ENCODE data around the gene CHD5. TPM values are rescaled to one million over a fixed set of nuclear protein-coding genes. Genes with fewer than 3 reads are reported as not detected.

The CHD5 gene
- polyA plus RNA-seq, 1 experiment = 0.04 TPM

DNA sequence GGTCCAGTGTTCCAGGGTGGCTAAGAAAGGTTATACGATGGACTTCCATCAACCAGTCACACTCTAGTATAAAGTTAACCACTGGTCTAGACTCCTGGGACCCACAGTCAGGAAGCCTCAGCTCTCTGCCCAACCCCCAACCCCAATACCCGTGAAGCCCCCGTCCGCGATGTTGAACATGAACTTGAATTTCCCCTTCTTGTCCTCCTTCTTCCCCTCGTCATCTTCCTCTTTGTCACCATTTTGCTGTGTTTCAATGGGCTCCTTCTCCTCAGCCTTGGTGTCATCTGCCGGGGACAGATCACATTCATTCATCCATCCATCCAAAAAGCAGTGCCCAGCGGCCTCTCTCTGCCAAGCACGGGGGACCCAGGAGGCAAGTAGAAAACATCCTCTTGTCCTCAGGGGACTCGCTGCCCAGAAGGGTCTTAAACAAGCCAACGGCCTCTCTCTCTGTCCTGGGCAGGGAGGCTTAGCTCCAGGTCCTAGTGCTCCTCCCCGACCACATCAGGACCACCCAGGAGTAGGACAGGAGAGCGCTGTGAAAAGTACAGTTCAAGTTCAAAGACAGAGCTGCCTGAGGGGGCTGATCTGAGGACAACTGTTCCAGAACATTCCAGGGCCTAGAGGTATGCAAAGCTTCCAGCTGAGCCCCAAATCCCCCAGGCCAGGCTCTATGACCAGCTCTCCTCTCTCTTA is 68.0 kb downstream of the CHD5 start:
- no peaks in the 10 kb centered on the region for H3K36me3 ChIP-seq (ENCODE audit: control insufficient read depth, insufficient read depth, low read length)
- DNase-seq (ENCODE audit: low read depth) = no peak
- TF ChIP-seq, protein P1, sequence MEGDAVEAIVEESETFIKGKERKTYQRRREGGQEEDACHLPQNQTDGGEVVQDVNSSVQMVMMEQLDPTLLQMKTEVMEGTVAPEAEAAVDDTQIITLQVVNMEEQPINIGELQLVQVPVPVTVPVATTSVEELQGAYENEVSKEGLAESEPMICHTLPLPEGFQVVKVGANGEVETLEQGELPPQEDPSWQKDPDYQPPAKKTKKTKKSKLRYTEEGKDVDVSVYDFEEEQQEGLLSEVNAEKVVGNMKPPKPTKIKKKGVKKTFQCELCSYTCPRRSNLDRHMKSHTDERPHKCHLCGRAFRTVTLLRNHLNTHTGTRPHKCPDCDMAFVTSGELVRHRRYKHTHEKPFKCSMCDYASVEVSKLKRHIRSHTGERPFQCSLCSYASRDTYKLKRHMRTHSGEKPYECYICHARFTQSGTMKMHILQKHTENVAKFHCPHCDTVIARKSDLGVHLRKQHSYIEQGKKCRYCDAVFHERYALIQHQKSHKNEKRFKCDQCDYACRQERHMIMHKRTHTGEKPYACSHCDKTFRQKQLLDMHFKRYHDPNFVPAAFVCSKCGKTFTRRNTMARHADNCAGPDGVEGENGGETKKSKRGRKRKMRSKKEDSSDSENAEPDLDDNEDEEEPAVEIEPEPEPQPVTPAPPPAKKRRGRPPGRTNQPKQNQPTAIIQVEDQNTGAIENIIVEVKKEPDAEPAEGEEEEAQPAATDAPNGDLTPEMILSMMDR (IDR thresholded peaks at IDR 0.05; ENCODE audit: insufficient read depth, low read depth, low read length) = no peak
- H3K4me3 ChIP-seq (ENCODE audit: low read depth, low read length) = no peak overlapping the region
- no peaks in the 10 kb centered on the region for H3K27me3 ChIP-seq (ENCODE audit: control insufficient read depth, insufficient read depth, low read length)
- ChIA-PET CTCF (interaction anchor here (1.6 to 2.0 kb wide), 2 partner anchors 133 to 135 kb away, joined by 3 to 8 read pairs; no protein-coding TSS in a partner anchor), POLR2A (no interaction called here)

DNA sequence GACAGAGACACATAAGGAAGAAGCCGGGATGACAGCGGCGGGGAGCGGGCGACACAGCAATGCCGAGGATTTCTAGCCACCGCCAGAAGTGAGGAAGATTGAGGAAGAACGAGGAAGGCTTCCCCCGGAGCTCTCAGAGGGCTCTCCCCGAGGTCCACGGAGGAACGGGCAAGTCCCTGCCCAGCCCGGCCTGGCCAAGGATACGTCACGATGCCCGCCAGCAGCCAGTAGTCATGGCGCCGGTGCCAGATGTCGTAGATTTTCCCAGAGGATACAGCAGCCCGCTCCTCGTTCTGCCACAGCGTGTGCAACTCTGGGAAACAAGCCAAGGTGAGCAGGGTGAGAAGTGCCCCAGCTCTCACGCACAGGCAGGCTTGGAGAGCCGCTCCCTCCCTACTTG is 68.5 kb downstream of the CHD5 start:
- H3K36me3 ChIP-seq (ENCODE audit: control insufficient read depth, insufficient read depth, low read length) = no peaks in the 10 kb centered on the region
- TF ChIP-seq, protein P1 (IDR thresholded peaks at IDR 0.05; ENCODE audit: insufficient read depth, low read depth, low read length) = no peak
- ChIA-PET CTCF (interaction anchor here (1.1 to 2.0 kb wide), 3 partner anchors 11 to 137 kb away, joined by 3 to 8 read pairs (median 3); no protein-coding TSS in a partner anchor), POLR2A (no interaction called here)
- no peak overlapping the region for H3K4me3 ChIP-seq (ENCODE audit: low read depth, low read length)
- no peak for DNase-seq (ENCODE audit: low read depth)
- no peaks in the 10 kb centered on the region for H3K27me3 ChIP-seq (ENCODE audit: control insufficient read depth, insufficient read depth, low read length)

DNA sequence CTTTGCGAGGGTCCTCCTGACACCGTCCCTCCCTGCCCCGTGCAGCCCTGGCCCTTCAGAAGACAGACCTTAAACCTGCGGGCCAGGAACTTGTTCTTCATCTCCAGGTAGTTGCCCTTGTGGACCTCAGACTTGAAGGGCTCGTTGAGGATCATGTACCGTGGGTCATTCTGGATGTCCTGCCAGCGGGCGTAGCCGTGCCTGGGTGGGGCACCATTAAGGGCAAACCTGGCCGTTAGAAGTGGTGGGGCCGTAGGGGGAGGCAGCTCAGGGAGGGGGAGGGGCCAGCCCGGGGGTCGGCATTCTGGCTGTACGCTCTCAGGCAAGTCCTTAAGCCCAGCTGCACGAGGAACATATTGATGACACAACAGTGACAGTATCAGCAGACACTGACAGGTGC is 69.8 kb downstream of the CHD5 start:
- no peak for DNase-seq (ENCODE audit: low read depth)
- CTCF ChIA-PET = interaction anchor here (1.0 to 1.3 kb wide), 3 partner anchors 12 to 138 kb away, joined by 3 read pairs; no protein-coding TSS in a partner anchor
- POLR2A ChIA-PET = no interaction called here
- no peak overlapping the region for H3K4me3 ChIP-seq (ENCODE audit: low read depth, low read length)
- TF ChIP-seq, protein P1 (IDR thresholded peaks at IDR 0.05; ENCODE audit: insufficient read depth, low read depth, low read length) = no peak
- no peaks in the 10 kb centered on the region for H3K36me3 ChIP-seq (ENCODE audit: control insufficient read depth, insufficient read depth, low read length)
- no peaks in the 10 kb centered on the region for H3K27me3 ChIP-seq (ENCODE audit: control insufficient read depth, insufficient read depth, low read length)

DNA sequence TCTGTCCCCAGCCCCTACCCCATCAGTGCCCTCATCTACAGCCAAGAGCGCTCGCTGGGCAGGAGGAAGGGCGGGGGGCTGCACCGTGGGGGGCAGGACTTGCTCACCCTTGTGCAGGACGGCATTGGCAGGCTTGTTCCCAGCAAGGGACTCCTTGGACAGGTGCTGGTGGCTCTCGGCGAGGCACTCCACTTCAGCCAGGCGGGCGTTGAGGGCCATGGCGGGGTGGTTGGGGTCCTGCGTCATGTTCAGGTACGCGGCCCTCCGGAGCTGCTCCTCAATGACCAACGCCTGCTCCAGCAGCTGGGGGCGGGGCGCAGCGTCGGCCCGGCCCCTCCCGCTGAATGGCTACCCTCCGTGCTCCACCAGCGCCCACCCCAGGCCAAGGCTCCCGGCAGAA is 70.4 kb downstream of the CHD5 start:
- no peaks in the 10 kb centered on the region for H3K36me3 ChIP-seq (ENCODE audit: control insufficient read depth, insufficient read depth, low read length)
- H3K4me3 ChIP-seq (ENCODE audit: low read depth, low read length) = no peak overlapping the region
- ChIA-PET POLR2A (no interaction called here), CTCF (interaction anchor here (0.9 to 1.4 kb wide), 5 partner anchors 9 to 136 kb away, joined by 3 to 27 read pairs (median 3); no protein-coding TSS in a partner anchor)
- DNase-seq (ENCODE audit: low read depth) = no peak
- TF ChIP-seq, protein P1 (IDR thresholded peaks at IDR 0.05; ENCODE audit: insufficient read depth, low read depth, low read length) = no peak
- H3K27me3 ChIP-seq (ENCODE audit: control insufficient read depth, insufficient read depth, low read length) = no peaks in the 10 kb centered on the region

DNA sequence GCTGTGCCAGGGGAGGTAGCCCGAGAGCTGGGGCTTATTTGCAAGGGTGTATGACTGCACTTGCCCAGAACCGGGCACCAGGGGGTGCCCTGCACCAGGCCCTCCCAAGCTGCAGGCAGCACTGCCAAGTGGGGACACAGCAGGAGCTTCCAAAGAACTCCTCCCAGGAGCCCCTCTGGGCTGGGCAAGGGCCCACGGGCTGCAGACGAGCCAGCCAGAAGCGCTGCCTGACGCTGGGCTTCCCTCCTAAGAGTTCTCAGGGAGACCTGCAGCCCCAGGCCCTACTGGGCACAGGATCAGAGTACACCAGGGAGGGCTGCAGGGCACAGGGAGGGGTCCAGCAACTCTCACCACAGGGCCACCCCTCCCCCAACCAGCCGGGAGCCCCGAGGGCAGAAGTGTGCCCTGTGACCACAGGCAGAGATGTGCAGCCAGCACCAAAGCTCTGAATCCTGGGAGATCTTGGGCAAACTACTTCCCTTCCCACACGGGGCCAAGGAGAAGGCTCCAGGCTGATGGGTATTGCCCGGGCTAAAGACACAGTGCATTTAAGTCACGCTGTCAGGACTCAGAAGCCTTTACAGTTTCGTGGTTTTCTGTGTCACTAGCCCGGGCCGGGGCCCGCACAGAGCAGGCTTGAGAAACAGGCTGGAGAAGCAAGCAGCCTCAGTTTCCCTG is 71.0 kb downstream of the CHD5 start:
- TF ChIP-seq, protein P1 (IDR thresholded peaks at IDR 0.05; ENCODE audit: insufficient read depth, low read depth, low read length) = peak; percentile 73
- no peak overlapping the region for H3K4me3 ChIP-seq (ENCODE audit: low read depth, low read length)
- no peaks in the 10 kb centered on the region for H3K27me3 ChIP-seq (ENCODE audit: control insufficient read depth, insufficient read depth, low read length)
- no peaks in the 10 kb centered on the region for H3K36me3 ChIP-seq (ENCODE audit: control insufficient read depth, insufficient read depth, low read length)
- DNase-seq (ENCODE audit: low read depth) = no peak
- CTCF ChIA-PET = interaction anchor here (0.7 to 1.4 kb wide), 15 partner anchors 8 to 142 kb away, joined by 3 to 27 read pairs (median 3); no protein-coding TSS in a partner anchor
- POLR2A ChIA-PET = no interaction called here
